H4 (cell line): ENCODE results near the gene HMG20B. TPM values are rescaled to one million over a fixed set of nuclear protein-coding genes. Genes with fewer than 3 reads are reported as not detected.
"Not testable (repeated sequence)": the region's sequence is repeated elsewhere in the genome, so short reads cannot be mapped to it uniquely, and the experiment has no call there.

Source experiments
- DNase-seq: peaks from one replicate; pipeline ENCODE4 v3.0.0-alpha.2; 2015; ENCODE audit warnings: low spot score
- total RNA-seq: library from RNA; depleted of rRNA; stranded (reverse); fragments of >200 nt; shearing (Covaris generic); gene quantifications from 2 replicates; pipeline ENCODE4 v1.2.3, GENCODE V29; 2014

HMG20B gene
- total RNA-seq, 1 experiment from 2014 or later, result 72.2 TPM

DNA sequence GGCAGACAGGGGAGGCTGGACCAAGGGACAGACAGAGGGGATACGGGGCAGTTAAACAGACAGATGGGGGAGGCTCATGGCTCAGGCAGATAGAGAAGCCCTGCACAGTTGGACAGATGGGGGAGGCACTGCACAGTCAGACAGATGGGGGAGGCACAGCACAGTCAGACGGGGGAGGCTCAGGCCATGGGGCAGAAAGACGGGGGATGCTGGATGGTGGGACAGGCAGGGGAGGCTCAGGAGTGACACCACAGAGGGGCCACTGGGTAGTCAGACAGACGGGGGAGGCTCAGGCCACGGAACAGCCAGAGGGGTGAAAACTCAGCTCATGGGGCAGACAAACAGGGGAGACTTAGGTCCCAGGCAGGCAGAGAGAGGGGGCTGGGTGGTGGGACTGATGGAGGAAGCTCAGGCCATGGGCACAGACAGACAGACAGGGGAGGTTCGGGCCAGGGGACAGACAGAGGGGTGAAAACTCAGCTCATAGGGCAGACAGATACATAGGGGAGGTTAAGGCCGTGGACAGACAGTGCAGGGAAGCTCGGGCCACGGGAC is 16.2 kb upstream of the HMG20B start:
- DNase-seq, result no peak

- DNase-seq, result no peak
Observed at GRCh38 chr19:3556978-3557460, 15.7 kb upstream of the HMG20B start.

DNA sequence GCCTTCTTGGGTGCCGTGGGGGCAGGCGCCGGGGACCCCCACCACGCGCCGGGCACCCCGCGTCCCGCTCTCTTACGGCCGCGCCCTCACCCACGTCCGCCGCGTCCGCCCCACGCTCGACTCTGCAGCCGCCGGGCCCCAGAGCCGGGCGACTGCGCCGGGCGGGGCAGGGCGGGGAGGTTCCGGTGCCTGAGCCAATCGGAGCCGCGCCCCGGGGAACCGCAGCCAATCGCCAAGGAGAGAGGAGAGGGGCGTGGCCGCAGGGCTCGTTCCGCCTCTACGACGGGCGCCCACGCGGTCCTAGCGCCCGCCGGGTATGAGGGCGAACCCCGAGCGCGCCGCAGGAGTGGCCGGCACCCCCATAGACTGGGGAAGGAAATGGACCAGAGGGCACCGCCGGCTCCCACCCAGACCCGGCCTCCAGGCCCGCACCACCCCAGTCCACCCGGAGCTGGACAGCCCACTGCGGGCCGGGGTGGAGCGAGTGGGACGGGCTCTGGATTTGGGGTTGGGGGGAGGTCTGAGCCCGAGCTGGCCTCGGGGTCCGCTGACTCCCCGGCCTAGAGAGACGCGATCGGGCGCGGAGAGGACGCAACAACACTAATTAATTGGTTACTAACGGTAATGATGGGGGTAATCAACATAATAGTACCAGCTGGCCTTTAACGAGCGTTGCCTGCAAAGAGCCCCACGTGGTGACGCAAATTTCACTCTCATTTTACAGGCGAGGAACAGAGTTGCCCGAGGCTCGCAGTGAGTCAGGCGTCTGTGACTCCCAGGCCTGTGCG is 15.1 kb upstream of the HMG20B start, which contains the start of gene MFSD12:
MFSD12 (minus strand) TSS at position 126 of the 788 bp plus-strand sequence. CDS start 183 bp downstream, outside the sequence.
- peak; percentile 90 for DNase-seq

DNA sequence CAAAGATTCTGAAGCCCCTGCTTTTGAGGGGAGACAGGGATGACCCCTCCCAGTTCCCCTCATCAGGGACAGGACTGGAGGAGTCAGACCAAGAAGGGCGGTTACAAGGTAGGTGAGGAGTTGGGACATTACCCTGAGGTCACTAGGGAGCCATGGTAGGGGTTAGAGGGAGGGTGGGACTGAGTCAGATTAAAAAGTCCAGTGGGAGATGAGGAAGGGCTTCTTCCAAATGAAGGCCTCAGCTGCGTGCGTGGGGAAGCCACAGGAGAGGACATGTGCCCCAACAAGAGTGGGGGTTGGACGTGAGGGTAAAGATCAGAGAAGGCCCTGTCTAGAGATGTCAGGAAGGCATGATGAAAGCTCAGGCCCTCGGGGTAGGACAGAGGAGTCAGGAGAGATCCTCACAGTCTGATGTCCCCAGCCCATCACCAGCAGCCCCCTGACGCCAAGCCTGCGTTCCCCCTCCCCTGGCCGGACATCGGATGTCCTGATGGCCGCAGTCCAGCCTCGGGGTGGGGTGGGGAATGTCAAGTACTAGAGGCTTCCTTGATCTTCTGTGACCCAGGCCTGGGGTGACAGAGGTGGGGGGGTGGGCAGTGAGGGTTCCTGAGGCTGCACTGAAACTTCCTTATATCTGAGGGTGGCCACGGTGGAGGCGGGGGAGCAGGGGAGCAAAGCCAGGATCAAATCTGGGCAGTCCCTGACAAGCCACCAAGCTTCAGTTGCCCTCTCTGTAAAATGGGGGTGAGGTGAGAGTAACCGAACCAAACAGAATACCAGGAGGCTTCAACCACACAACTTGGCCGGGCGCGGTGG is 8.8 kb upstream of the HMG20B start:
- DNase-seq, result peak; percentile 2

GRCh38 chr19:3565139-3565538 is 7.6 kb upstream of the HMG20B start:
- DNase-seq, result peak; percentile 66

GRCh38 chr19:3570042-3570441 is 2.7 kb upstream of the HMG20B start:
- DNase-seq, result not testable (repeated sequence)

DNA sequence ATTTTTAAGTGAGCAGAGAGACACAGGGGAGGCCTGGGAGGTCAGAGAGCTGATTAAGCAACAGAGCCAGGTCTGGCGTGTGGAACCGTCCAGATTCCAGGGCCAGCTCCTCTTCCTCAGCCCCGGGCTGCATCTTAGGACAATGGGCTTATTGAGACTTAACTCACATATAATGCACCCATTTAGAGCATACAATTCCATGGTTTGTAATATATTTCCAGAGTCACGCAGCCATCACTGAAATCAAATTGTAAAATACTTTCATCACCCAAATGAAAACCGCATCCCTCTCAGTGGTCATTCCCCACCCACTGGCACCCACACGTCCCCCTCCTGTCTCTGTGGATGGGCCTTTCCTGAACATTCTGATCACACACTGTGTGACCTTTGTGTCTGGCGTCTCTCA is 2.1 kb upstream of the HMG20B start:
- DNase-seq, result peak; percentile 2

DNA sequence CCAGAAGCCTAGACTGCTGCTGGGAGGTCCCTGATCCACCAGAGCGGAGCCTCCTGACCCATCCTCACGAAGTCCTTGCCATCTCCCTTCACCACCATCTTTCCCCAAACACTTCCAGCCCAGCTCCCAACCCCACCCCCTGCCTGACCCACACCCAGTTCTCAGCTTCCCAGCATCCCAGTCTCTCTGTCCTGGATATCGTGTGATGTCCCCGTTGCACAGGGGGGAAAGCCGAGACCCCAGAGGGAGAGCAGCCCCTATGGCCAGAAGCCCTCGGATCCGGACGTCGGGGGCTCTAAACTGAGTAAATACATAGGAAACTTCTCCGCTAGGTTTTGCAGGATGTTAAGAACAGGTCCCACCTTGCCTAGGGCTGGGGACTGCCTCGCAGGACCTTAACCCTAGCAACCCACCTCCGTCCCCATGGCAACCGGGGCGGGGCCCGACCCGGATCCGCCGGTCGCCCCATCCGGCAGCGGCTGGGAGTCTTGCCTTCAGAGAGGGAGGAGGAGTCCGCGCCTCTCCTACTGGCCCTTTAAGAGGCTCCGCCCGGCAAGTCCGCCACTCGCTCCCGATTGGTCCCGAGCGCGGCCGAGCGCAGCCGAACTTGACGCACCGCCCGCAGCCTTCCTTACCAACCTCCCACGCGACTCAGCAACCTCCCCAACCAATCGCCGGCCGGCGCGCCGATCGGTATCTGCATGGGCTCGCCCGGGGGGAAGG is 451 bp upstream of the HMG20B start:
- peak; percentile 99 for DNase-seq

GRCh38 chr19:3573162-3573857 is 566 bp downstream of the HMG20B start:
- DNase-seq, result peak; percentile 2

DNA sequence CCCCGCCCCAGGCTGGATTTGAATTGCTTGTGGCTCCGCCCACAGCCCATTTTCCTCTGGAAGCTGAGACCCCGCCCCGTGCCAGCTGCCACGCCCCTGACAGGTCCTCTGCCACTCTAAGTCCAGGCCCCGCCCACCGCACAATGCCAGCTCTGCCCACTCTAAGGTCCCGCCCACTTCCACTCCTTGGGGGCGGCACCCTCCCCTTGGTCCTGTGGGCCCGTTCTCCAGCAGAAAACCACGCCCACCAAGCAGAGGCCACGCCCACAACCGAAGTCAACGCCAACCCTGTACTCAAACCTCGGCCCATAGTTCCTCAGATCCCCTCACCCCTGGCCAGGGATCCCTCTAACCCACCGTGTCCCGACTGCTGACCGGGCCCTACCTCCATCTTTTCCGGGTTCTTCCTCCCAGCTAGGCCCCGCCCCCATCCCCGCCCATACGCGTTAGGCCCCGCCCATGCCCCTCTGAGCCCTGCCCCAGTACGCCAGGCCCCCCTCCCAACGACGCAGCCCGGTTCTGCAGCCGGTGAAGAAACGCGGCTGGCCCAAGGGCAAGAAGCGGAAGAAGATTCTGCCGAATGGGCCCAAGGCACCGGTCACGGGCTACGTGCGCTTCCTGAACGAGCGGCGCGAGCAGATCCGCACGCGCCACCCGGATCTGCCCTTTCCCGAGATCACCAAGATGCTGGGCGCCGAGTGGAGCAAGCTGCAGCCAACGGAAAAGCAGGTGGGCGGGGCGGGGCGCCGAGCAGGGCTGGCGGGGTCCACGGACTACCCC is 1.3 kb downstream of the HMG20B start:
- peak; percentile 85 for DNase-seq

DNA sequence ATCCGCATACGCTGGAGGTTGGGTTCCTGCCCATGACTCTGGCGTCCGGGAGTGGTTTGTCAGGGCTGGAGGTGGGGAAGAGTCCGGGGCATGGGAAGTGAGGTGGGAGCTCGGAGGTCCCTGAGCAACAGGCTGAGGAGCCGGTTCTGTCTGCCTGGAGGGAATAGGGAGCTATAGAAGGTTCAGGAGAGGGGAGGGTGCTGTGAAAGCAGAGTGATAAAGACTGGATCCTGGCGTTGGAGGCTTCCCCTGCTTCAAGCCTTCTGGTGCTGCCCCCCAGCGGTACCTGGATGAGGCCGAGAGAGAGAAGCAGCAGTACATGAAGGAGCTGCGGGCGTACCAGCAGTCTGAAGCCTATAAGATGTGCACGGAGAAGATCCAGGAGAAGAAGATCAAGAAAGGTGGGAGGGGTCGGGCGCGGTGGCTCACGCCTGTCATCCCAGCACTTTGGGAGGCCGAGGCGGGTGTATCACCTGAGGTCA is 2.6 kb downstream of the HMG20B start:
- peak; percentile 2 for DNase-seq

GRCh38 chr19:3575949-3576673 is 3.4 kb downstream of the HMG20B start:
- peak; percentile 2 for DNase-seq

DNA sequence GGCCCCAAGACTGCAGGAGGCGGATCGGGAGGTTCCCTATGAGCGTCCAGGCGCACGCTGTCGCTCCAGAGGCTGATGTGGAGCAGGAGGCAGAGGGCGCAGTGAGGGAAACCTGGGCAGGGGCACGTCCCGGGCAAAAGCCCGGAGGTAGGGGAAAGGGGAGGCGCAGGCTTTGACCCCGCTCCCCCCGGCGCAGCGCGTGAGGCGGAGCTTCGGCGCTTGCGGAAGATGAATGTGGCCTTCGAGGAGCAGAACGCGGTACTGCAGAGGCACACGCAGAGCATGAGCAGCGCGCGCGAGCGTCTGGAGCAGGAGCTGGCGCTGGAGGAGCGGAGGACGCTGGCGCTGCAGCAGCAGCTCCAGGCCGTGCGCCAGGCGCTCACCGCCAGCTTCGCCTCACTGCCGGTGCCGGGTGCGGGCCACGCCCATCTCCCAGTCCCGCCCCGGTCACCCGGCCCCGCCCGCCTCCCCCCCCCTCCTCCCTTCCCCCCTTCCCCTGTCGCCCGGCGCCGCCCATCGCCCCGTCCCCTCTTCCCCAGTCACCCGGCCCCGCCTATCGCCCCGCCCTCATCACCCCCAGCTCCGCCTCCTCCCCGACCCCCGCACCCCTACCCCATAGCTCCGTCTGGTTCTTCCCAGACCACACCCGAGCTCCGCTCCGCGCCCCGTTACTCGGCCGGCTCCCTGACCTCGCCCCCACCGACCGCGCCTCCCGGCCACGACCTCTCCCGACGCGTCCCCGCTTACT is 4.1 kb downstream of the HMG20B start:
- DNase-seq, result no peak

DNA sequence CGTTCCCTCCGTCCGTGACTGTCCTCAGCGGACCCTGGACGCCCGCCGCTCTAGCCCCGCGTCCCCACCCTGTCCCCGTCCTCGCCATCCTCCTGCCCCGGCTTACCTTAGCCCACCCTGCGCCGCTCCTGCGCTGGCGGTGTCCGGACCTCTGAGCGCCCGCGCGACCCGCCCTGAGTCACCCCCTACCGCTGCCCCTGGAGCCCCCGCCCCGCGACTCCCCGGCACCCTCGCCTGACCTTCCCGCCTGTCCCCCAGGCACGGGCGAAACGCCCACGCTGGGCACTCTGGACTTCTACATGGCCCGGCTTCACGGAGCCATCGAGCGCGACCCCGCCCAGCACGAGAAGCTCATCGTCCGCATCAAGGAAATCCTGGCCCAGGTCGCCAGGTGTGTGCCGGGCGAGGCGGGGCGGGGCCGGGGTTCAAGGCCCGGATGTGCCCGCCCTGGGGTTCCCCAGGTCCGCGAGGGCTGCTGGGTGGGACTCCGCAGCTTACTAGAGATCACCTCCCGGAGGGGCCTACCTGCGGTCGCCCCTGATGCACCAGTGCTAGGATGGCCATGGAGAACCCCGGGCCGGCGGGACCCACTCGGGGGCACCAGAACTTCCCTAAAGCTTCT is 5.1 kb downstream of the HMG20B start:
- peak; percentile 1 for DNase-seq

DNA sequence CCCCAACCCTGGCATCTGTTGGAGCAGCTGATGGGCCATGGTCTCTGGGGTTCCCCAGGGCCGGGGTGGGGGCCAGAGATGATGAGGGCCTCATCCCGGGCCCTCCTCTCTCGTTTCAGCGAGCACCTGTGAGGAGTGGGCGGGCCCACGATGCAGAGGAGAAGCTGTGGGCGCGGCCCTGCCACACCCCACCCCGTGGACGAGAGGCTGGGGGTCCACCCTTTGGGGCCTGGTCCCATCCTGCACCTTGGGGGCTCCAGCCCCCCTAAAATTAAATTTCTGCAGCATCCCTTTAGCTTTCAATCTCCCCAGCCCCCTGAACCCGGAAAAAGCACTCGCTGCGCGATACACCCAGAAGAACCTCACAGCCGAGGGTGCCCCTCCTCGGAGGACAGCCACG is 5.6 kb downstream of the HMG20B start:
- DNase-seq, result no peak

DNA sequence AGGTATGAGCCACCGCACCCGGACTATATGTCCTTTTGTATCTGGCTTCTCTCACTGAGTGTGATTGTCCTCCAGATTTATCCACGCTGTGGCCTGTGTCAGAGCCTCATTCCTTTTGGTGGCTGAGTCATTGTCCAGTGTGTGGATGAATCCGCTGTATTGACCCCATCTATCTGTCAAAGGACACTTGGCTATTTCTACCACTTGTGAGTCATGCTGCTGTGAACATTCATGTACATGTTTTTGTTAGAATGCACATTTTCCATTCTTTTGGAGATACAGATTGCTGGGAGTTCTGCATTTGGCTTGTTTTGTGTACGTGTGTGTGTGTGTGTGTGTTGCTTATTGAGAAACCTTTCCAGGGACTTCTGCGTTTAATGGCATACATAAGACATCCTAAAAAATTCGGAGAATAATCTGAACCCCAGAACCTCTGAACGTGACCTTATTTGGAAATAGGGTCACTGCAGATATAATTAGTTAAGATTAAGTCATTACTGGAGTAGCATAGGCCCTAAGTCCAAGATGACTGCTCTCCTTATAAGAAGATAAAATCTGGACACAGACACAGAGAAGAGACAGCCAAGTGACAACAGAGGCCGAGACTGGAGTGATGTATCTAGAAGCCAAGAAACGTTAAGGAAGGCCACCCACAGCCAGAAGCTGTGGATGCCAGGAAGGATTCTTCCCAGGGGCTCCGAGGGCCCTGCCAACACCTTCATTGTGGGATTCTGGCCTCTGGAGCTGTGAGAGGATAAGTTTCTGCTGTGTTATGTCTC is 7.6 kb downstream of the HMG20B start:
- peak; percentile 24 for DNase-seq

DNA sequence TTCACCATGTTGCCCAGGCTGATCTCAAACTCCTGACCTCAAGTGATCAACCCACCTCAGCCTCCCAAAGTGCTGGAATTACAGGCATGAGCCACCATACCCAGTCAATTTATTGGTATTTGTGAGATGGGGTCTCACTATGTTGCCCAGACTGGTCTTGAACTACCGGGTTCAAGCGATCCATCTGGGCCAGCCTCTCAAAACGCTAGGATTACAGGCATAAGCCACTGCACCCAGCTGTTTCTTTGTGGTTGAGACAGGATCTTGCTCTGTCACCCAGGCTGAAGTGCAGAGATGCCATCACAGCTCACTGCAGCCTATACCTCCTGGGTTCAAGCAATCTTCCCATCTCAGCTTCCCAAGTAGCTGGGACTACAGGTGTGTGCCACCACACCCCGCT is 9.0 kb downstream of the HMG20B start:
- DNase-seq, result peak; percentile 1
